Dermis blood vessel endothelial cell (primary cell): ENCODE data around the gene RTN4. TPM values are rescaled to one million over a fixed set of nuclear protein-coding genes. Genes with fewer than 3 reads are reported as not detected.
A peak's percentile ranks its signal among the peaks of the same experiment; 100 is the strongest.
"Not testable (repeated sequence)": the region's sequence is repeated elsewhere in the genome, so short reads cannot be mapped to it uniquely, and the experiment has no call there.

Experiments
- DNase-seq: peaks from one replicate; pipeline ENCODE4 v3.0.0; 2010
- total RNA-seq: library from RNA; depleted of rRNA; stranded (reverse); fragments of >200 nt; gene quantifications from 2 replicates; pipeline ENCODE4 v1.2.3, GENCODE V29; 2014

Gene RTN4
- total RNA-seq, 1 donor from 2014 or later, result 118 TPM

DNA sequence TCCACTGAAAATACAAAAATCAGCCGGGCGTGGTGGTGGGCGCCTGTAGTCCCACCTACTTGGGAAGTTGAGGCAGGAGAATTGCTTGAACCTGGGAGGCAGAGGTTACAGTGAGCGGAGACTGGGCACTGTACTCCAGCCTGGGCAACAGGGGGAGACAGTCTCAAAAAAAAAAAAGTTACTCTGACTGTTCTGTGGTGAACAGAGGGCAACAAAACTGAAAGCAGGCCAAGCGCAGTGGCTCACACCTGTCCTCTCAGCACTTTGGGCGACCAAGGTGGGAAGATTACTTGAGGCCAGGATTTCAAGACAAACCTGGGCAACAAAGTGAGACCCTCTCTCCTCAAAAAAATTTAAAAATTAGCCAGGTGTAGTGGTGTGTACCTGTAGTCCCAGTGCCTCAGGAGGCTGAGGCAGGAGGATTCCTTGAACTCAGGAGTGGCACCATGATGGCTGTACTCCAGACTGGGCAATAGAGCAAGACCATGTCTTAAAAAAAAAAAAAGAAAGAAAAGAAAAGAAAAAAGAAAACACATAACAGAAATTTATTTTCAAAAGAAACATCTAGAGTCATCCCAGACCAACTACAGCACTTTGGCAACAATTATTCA, 13.6 kb upstream of the RTN4 start:
- DNase-seq, result peak; percentile 33

DNA sequence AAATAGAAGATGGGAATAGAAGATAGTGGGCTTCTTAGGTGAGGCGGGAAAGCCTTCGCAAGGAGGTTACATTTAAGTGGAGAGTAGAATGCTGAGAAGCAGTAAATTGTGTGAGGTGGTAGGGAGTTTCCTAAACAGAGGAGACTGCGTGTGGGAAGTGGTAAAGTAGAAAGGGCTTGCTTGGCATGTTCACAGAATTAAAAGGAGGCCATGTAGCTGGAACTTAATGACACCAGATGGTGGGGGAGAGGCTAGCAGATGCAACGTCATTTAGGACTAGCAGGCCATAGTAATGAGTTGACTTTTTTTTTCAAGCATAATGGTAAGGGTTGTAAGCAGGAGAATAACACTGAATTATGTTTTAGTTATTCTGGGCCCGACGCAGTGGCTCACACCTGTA, 13.0 kb upstream of the RTN4 start:
- DNase-seq, result no peak

GRCh38 chr2:55062754-55063153, 12.5 kb upstream of the RTN4 start:
- DNase-seq, result no peak

DNA sequence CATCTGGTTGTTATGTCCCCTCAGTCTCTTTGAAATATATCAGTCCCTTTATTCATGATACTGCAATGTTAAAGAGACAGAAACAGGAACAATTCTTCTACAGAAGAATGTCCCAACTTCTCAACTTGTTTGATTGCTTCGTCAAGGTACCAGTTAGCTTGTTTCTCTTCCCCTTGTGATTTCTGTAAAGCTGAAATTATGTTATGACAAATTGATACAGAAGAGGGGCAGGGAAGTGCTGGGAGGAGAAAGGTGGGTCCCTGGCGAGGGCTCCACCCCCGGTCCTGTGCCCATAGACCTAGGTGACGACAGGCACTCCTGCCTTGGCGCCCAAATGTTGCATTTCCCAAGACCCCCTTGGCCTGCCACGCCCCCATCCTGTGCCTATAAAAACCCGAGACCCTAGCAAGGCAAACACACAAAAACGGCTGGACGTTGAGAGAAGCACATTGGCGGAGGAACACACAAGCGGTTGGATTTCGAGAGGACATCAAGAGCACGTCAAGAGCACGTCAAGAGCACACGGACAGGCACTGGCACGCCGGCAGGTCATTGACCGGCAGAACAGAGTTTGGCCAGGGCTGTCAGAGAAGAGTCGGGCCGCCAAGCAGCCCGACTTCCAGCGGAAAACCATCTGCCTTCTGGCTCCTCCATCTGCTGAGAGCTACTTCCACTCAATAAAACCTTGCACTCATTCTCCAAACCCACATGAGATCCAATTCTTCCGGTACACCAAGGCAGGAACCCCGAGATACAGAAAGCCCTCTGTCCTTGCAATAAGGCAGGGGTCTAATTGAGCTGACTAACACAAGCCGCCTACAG, 11.5 kb upstream of the RTN4 start:
- no peak for DNase-seq

- no peak for DNase-seq
Measured at GRCh38 chr2:55059793-55060192, 9.5 kb upstream of the RTN4 start.

DNA sequence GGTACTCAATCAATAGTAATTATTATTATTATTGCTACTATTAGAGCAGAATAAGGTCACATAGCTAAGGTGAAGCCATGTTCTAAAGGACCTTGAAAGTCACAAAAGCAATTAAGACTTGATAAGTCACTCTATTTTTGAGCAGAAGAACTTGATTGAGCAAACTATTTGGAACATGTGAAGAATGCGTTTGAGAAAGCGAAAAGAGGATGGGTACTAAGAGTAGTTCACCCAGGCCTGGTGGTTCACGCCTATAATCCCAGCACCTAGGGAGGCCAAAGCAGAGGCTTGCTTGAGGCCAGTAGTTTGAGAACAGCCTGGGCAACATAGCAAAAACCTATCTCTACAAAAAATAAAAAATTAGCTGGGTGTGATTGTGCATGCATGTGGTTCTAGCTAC, 7.2 kb upstream of the RTN4 start:
- no peak for DNase-seq

GRCh38 chr2:55056024-55056521, 5.8 kb upstream of the RTN4 start:
- no peak for DNase-seq

DNA sequence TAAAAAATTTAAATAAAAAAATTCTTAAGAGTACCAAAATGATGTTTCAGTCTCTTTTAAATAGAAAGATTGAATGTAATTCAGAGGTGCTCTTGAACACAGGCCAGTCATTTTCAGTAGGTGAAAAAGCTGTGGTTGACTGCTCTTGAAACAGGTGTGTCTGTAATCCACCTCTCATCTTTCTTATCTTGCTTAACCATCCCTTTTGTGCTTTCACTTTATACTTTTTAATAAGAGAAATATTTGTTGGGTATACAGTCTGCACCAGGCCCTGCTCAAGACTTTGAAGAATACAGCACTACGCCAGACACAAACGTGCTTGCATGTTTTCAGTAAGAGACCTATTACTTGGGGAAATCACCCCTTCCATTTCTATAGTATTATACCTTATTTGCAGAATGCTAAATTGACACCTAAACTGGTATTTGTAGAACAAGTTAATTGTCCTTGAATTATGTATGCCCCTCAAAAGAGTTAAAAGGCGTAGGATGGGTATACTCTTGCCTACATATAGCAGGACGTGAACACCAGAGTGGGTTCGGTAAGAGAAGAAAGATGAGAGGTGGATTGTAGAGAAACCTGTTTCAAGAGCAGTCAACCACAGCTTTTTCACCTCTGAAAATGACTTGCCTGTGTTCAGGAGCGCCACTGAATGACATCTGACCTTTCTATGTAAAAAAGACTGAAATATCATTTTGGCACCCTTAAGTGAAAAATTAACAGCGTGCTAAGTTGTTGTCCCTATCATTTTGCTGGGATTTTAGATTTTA, 4.0 kb upstream of the RTN4 start:
- DNase-seq, result no peak

DNA sequence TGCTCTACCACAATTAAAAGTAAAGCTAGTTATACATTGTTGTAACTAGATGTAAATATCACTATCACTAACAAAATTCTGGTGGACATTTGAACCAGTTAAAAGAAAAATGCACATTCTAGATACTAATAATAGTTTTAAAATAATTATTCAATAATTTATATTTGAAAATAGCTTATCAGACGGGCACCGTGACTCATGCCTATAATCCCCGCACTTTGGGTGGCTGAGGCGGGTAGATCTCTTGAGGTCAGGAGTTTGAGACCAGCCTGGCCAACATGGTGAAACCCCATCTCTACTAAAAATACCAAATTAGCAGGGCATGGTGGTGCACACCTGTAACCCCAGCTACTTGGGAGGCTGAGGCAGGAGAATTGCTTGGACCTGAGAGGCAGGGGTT, 3.0 kb upstream of the RTN4 start:
- DNase-seq, result not testable (repeated sequence)

DNA sequence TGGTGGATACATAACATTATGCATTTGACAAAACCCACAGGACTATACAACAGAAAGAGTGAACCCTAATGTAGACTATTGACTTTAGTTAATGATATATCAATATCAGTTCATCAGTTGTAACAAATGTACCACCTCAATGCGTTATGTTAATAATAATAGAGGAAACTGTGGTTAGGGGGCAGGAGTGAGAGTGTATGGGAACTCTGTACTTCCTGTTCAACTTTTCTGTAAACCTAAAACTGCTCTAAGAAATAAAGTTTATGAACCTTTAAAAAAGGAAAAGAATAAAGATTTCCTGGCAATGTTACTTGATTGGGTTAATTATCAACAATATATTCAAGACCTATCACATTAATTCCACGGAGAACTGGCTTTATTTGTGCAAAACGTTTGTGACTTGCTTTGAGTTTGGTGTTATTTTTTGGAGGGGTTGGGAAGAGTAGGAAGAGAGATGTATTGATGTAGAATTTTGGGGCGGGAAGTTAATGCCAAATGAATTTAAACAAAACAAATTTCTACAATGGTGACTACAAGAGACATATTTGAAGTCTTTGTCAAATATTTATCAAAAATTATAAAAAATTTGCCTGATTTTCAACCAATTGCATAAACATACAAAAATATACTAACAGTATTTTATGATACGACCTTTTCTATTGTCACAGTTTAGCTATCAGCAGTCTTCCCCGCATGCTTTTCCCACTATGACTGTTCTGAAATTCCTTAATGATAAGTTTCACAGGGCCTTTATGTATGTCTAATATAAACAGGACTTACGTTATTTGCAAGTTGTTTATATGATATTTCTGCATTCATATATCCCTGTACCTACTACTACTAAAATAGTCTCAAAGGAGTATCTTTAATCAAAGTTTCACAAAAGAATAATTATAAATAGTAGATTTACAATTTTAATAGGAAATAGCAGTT, 2.1 kb upstream of the RTN4 start:
- DNase-seq, result no peak

- peak; percentile 97 for DNase-seq
Measured at GRCh38 chr2:55051026-55051866, 995 bp upstream of the RTN4 start.

DNA sequence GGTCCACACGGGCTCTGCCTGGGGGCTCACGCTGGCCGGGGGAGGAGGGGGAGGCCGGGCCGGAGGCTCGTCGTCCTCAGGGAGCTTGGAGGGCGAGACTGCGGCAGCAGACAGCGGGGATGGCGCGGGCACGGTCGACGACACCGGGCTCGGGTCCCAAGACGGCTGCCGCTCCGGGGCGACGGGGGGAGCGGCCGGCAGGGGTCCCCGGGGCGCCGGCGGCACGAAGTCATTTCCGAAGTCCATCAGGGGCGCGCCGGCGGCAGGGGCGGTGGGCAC, 491 bp downstream of the RTN4 start:
- no peak for DNase-seq

DNA sequence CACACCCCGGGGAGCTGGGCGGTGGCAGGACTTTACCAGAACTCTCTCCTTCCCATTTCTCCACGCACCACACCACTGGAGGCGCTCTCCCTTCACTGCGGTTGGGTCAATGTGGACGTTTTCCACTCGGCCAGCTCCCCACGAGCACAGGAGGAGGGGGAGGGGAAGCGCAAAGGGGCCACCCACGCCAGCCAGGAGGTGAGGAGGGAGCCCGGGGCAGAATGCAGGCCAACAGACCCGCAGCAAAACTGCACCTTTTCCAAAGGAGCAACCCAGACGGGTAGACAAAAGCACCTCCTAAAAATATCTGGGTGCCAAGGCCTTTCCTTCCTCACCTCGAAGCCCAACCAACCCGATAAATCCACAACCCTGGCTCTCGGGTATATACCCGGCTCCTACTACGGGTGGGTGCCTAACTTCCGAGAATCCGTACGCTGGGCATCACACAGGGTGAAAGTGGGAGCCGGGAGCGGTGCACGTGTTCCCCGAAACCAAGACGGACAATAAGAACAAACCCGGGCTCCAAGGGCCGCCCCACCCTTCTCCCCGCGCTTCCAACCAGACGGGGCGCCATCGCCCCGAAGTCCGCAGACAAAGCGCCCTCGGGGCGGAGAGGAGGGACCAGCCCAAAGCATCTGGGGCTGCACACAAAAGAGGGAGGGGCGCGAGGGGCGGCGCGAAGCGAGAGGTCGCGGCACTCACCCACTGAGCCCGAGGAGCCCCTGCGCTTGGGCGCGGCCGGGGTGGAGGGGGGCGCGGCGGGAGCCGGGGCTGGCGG, 1.0 kb downstream of the RTN4 start:
- DNase-seq, result peak; percentile 87

DNA sequence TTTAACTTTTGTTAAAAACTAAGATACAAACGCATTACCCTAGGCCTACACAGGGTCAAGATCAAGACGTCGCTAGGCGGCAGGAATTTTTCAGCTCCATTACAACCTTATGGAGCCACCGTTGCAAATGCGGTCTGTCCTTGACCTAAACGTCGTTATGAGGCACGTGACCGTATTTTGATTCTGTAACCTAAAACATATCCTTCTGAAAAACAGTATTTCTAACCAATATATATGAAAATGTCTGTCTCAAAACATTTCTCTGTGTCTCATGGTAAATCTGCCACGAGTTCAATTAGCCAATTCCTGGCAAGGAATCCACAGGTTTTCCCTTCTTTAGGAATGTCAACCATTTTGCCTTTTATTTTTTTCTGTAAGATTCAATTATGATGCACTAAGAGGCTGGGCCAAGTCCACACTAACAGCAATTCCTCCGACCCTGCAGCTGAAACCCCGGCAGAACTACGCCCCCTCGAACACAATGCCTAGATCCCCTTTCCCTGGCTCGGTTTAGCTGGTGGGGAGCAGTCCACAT, 1.7 kb downstream of the RTN4 start:
- DNase-seq, result peak; percentile 59

DNA sequence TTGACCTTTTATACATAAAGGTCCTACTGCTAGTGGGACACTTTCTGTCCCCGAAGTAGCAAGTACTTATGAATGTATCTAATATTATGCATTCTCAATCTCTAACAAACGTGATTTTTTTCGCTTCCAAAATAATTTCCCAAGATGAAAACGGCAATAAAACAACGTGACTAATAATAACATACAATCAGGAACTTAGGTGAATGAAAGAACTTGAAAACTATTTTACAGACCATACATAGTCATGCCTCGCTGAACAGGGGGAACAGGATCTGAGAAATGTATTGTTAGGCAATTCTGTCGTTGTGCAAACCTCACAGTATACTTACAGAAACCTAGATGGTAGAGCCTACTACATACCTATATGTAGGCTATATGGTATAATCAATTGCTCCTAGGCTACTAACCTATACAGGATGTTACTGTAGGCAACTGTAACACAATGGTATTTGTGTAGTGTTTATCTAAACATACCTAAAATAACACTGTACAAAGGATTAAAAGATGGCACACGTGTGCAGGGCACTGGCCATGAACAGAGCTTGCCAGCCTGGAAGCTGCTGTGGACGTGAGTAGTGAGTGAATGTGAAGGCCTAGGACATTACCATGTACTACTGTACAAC, 2.5 kb downstream of the RTN4 start:
- DNase-seq, result peak; percentile 55

GRCh38 chr2:55045780-55046179, 4.5 kb downstream of the RTN4 start:
- no peak for DNase-seq

DNA sequence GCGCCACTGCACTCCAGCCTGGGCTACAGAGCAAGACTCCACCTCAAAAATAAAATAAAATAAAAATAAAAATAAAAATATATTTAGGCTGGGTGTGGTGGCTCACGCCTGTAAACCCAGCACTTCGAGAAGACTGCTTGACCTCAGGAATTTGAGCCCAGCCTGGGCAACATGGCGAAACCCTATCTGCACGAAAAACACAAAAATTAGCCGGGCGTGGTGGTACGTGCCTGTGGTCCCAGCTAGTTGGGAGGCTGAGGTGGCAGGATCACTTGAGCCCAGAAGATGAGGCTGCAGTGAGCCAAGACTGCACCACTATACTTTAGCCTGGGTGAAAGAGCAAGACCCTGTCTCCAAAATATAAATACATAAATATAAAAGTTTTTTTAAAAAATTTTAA, 6.4 kb downstream of the RTN4 start:
- DNase-seq, result no peak

GRCh38 chr2:55038428-55038827, 11.8 kb downstream of the RTN4 start:
- no peak for DNase-seq

DNA sequence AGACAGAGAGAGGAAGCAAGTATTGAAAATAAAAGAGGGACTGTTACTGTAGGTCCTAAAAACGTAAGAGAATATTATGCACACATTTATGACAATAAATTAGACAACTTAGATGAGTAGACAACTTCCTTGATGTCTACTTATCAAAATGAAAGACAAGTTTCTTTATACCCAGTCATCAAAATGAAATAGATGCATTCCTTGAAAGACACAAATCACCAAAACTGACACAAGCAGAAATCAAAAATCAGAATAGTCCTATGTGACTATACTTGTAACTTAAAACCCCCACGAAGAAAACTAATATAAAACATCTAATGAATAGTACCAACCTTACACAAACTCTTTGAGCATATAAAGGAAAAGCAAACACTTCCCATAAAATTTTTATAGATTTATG, 14.5 kb downstream of the RTN4 start:
- no peak for DNase-seq

DNA sequence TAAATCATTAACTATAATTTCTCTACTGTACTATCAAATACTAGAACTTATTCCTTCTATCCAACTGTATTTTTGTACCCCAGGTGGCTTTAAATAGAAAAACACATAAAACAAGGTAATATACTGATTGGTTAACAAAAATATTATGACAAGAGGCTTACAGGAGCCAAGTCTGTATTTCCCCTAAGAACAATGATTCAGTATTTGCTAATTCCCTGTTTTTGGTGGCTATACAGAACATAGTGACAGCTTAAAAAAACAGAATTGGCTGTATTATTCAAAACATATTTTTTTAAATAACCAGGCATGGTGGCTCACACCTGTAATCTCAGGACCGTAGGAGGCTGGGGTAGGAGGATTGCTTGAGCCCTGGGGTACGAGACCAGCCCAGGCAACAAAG, 16.3 kb downstream of the RTN4 start:
- peak; percentile 38 for DNase-seq
